Endodermal cell (in vitro differentiated cells): Measurements from ENCODE around the gene PRKAG2. TPM values are rescaled to one million over a fixed set of nuclear protein-coding genes. Genes with fewer than 3 reads are reported as not detected.

ENCODE experiments used
- DNase-seq: peaks from one replicate; pipeline ENCODE4 v3.0.0-alpha.2; 2017
- H3K27ac ChIP-seq: 2 replicates; pipeline ENCODE4 v1.5.1; 2013; ENCODE audit warnings: mild to moderate bottlenecking, low read depth, low read length, moderate library complexity
- H3K27me3 ChIP-seq: 2 replicates; pipeline ENCODE4 v1.6.1; 2013; ENCODE audit warnings: mild to moderate bottlenecking, low read length, moderate library complexity; ENCODE audit not compliant: insufficient read depth, control insufficient read depth, poor library complexity, severe bottlenecking
- H3K36me3 ChIP-seq: 2 replicates; pipeline ENCODE4 v1.7.0; 2013; ENCODE audit warnings: mild to moderate bottlenecking, low read length, moderate library complexity; ENCODE audit not compliant: control insufficient read depth, insufficient read depth
- H3K4me1 ChIP-seq: one replicate; pipeline ENCODE4 v1.7.0; 2013; ENCODE audit warnings: low read length; ENCODE audit not compliant: control insufficient read depth, insufficient read depth
- H3K4me3 ChIP-seq: 2 replicates; pipeline ENCODE4 v1.5.1; 2013; ENCODE audit warnings: mild to moderate bottlenecking, low read length, moderate library complexity
- H3K9ac ChIP-seq: 2 replicates; pipeline ENCODE4 v1.6.1; 2013; ENCODE audit warnings: mild to moderate bottlenecking, low read length, moderate library complexity; ENCODE audit not compliant: poor library complexity, severe bottlenecking; ENCODE audit errors: extremely low read depth
- H3K9me3 ChIP-seq: 2 replicates; pipeline ENCODE4 v1.6.1; 2013; ENCODE audit warnings: mild to moderate bottlenecking, low read length, moderate library complexity; ENCODE audit not compliant: control insufficient read depth
- H3K27ac Mint-ChIP-seq: 2 replicates; pipeline ENCODE4 v1.8.0; 2020; ENCODE audit warnings: mixed read lengths
- H3K27me3 Mint-ChIP-seq: 2 replicates; pipeline ENCODE4 v1.8.0; 2021; ENCODE audit warnings: mild to moderate bottlenecking, mixed read lengths; ENCODE audit not compliant: insufficient read depth
- H3K36me3 Mint-ChIP-seq: 2 replicates; pipeline ENCODE4 v1.8.0; 2020; ENCODE audit warnings: low read depth, mixed read lengths
- H3K4me1 Mint-ChIP-seq: 2 replicates; pipeline ENCODE4 v1.8.0; 2020; ENCODE audit warnings: mixed read lengths
- H3K4me3 Mint-ChIP-seq: 2 replicates; pipeline ENCODE4 v1.8.0; 2020; ENCODE audit warnings: mild to moderate bottlenecking, moderate library complexity, mixed read lengths
- H3K9me3 Mint-ChIP-seq: 2 replicates; pipeline ENCODE4 v1.8.0; 2020; ENCODE audit warnings: mild to moderate bottlenecking, mixed read lengths
- WGBS, 2 experiments: methylation state at CpG; one replicate each; pipeline versions ENCODE4 v1.1.5 to v1.1.7; 2013; ENCODE audit warnings: missing lambda C conversion rate in 2 of 2, mixed read lengths in 1 of 2; ENCODE audit not compliant: insufficient coverage in 1 of 2, insufficient read length in 1 of 2; 5-methylcytosine and 5-hydroxymethylcytosine counted together
- long read RNA-seq, 4 experiments: library from polyadenylated mRNA in 2 of 4; library from RNA in 1 of 4; library from capped mRNA in 1 of 4; stranded (forward) in 3 of 4; unstranded in 1 of 4; transcript quantifications; one replicate each; pipeline ENCODE4 v2.0.0, GENCODE V29; 2020 to 2021; ENCODE audit warnings: inconsistent platforms in 1 of 4
- polyA plus RNA-seq, 2 experiments: library from polyadenylated mRNA; stranded (reverse); fragments of 50-300 nt; gene quantifications; one replicate each; pipeline ENCODE4 v1.2.3, GENCODE V29; 2013
- total RNA-seq, 2 donors: library from RNA; stranded (reverse); fragmentation: NEBNext Ultra II Directional in 1 of 2; extraction: Animal tissue kit (Norgen Biotek cat#: 25700) in 1 of 2; gene quantifications; 2 replicates in 1 of 2; 3 replicates in 1 of 2; pipeline ENCODE4 v1.2.1, GENCODE V29; 2021
- TF ChIP-seq, protein P1 (sequence below): fragments of 200-600 bp; sonication (generic); conservative IDR thresholded peaks from 2 replicates; pipeline ENCODE4 v1.5.0; 2021; ENCODE audit warnings: antibody characterized with exemption, mild to moderate bottlenecking

The PRKAG2 gene
- 10 to 100 TPM; 17.2 to 20.7 TPM for total RNA-seq
- polyA plus RNA-seq (2013, experiment 1 of 2), result 13.3 TPM
- polyA plus RNA-seq (2013, experiment 2 of 2), result 15.2 TPM
- long read RNA-seq, experiment 1, partial matches to known transcripts, result 1 of 3 reads
- long read RNA-seq, experiment 1, other reads (novel, unspliced or antisense), result 1 of 3 reads
- long read RNA-seq, experiment 2, transcript PRKAG2-203 (12 exons, 2,318 nt), result major isoform, 15 of 33 reads
- long read RNA-seq, experiment 2, partial matches to known transcripts, result 4 of 33 reads
- long read RNA-seq, experiment 2, other reads (novel, unspliced or antisense), result 14 of 33 reads
- long read RNA-seq, experiment 3, transcript PRKAG2-203 (12 exons, 2,318 nt), result major isoform, 17 of 36 reads
- long read RNA-seq, experiment 3, partial matches to known transcripts, result 1 of 36 reads
- long read RNA-seq, experiment 3, other reads (novel, unspliced or antisense), result 17 of 36 reads
- long read RNA-seq, experiment 4, partial matches to known transcripts, result 9 of 13 reads
- long read RNA-seq, experiment 4, other reads (novel, unspliced or antisense), result 2 of 13 reads

DNA sequence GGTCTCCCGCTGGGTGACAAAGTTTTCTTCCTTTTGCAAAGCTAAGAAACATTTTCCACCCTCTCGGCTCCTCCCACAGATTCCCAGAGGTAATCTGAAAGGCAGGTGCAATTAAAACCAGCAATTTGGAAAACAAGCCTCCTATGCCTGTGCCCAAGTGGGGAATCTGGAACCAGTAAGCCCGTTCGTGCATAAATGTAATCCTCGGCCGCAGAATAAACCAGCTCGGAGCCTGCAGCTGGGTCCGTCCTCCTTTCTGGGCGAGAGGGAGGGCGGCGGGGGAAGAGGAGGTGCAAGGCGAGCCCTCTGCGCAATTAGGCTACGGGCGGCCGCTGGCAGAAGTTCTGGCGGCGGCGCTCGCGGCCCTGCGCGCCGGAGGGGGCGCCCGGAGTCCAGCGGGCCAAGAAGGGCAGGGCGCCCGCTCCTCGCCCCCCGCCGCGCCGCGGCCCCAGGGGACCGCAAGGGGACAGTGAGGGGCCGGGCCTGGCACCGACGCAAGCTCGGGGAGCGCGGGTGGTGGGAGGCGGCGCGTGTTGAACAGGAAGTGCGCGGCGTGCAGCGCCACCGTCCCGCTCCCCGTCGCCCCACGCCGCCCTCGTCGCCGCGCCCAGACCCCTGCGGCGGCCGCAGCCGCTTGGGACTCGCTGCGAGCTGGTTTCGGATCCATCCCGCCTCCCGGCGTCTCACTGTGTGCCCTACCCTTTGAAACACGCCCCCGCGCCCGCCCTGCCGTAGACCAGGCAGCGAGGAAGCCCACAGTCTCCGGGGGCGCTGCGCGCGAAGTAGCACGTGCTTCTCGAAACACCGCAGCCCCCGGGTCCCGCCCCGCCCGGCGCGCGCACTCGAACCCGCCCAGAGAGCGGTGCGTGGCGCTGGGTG is at the start of gene PRKAG2:
Gene PRKAG2, minus strand, starts transcription at position 217 of the 879 bp plus-strand sequence. CDS start 495 bp downstream, outside the sequence.
- peak within 1 kb of the TSS; percentile 77 for H3K4me3 Mint-ChIP-seq
- H3K9me3 Mint-ChIP-seq, result no peaks in the 10 kb centered on the region

DNA sequence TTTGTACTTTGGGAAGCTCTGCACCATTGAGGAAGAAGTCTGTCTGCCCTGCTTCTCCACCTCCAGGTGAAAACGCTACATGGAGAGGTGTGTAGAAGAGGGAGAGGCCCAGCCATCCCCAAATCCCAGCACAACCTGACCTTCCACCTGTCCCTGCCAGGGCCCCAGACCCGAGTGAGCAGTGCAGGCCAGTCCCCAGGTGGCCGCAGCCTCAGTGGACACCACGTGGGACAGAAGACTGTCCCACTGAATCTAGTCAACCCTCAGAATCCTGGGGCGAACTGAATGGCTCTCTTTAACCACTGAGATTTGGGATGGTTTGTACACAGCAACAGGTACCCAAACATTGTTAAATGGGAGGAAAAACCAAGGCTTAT is 49.4 kb upstream of the PRKAG2 start:
- 87 to 92% methylated on average over 3 to 5 of the region's 5 CpGs for WGBS, 2 experiments
- no peaks in the 10 kb centered on the region for H3K9me3 ChIP-seq
- Mint-ChIP-seq H3K27me3 (peaks cover 5% of the 10 kb centered on the region), H3K4me1 (peaks cover 23% of the 10 kb centered on the region), H3K9me3 (no peaks in the 10 kb centered on the region), H3K4me3 (no peak overlapping the region), H3K27ac (no peak overlapping the region), H3K36me3 (no peaks in the 10 kb centered on the region)
- H3K27ac ChIP-seq, result no peak overlapping the region
- no peaks in the 10 kb centered on the region for H3K27me3 ChIP-seq
- H3K36me3 ChIP-seq, result no peaks in the 10 kb centered on the region
- no peak overlapping the region for H3K4me3 ChIP-seq
- no peak for DNase-seq
- TF ChIP-seq, protein P1, sequence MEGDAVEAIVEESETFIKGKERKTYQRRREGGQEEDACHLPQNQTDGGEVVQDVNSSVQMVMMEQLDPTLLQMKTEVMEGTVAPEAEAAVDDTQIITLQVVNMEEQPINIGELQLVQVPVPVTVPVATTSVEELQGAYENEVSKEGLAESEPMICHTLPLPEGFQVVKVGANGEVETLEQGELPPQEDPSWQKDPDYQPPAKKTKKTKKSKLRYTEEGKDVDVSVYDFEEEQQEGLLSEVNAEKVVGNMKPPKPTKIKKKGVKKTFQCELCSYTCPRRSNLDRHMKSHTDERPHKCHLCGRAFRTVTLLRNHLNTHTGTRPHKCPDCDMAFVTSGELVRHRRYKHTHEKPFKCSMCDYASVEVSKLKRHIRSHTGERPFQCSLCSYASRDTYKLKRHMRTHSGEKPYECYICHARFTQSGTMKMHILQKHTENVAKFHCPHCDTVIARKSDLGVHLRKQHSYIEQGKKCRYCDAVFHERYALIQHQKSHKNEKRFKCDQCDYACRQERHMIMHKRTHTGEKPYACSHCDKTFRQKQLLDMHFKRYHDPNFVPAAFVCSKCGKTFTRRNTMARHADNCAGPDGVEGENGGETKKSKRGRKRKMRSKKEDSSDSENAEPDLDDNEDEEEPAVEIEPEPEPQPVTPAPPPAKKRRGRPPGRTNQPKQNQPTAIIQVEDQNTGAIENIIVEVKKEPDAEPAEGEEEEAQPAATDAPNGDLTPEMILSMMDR, result no peak
- H3K4me1 ChIP-seq, result no peaks in the 10 kb centered on the region
- no peak overlapping the region for H3K9ac ChIP-seq

More for the DNA sequence above, at the start of gene PRKAG2:
- no peaks in the 10 kb centered on the region for H3K36me3 Mint-ChIP-seq
- Histone ChIP-seq H3K9me3 (no peaks in the 10 kb centered on the region), H3K27ac (no peak within 1 kb of the TSS), H3K4me1 (no peaks in the 10 kb centered on the region), H3K9ac (no peak within 1 kb of the TSS), H3K36me3 (no peaks in the 10 kb centered on the region), H3K4me3 (peak within 1 kb of the TSS; percentile 85), H3K27me3 (peaks cover 58% of the 10 kb centered on the region)
- DNase-seq, result peak; percentile 77
- H3K27me3 Mint-ChIP-seq, result peaks cover 59% of the 10 kb centered on the region
- H3K27ac Mint-ChIP-seq, result no peak within 1 kb of the TSS
- no peaks in the 10 kb centered on the region for H3K4me1 Mint-ChIP-seq
- TF ChIP-seq, protein P1, result peak; percentile 30
- WGBS, 2 experiments, result 0 to 1% methylated on average over 24 to 95 of the region's 95 CpGs
